HepG2 (cell line): ENCODE results near the gene SLC22A31. TPM values are rescaled to one million over a fixed set of nuclear protein-coding genes. Genes with fewer than 3 reads are reported as not detected.

Source experiments
- ATAD3A ChIP-seq: sonication (generic); formaldehyde crosslinking; IDR thresholded peaks from 2 replicates; pipeline ENCODE4 v1.4.0; 2020; ENCODE audit warnings: missing genetic modification reagents
- CBX1 ChIP-seq: IDR thresholded peaks from one replicate; pipeline ENCODE4 v1.6.1; 2016; ENCODE audit warnings: antibody characterized with exemption, low read depth
- CBX2 ChIP-seq, 2 experiments: fragments of 200-600 bp in 1 of 2; sonication (generic); formaldehyde crosslinking in 1 of 2; IDR thresholded peaks; 2 replicates each; pipeline versions ENCODE4 v1.7.0 to v1.8.1; 2018 to 2022; ENCODE audit warnings: low read depth in 2 of 2, low read length in 1 of 2, mild to moderate bottlenecking in 1 of 2, missing genetic modification reagents in 1 of 2
- DNMT1 ChIP-seq: sonication (generic); formaldehyde crosslinking; IDR thresholded peaks from 2 replicates; pipeline ENCODE4 v1.5.1; 2020; ENCODE audit warnings: mild to moderate bottlenecking, missing genetic modification reagents
- DR1 ChIP-seq: sonication (generic); formaldehyde crosslinking; IDR thresholded peaks from 2 replicates; pipeline ENCODE4 v1.8.0; 2021; ENCODE audit warnings: mild to moderate bottlenecking, missing genetic modification reagents, inconsistent platforms
- GATAD2A ChIP-seq: IDR thresholded peaks from 2 replicates; pipeline ENCODE4 v1.6.1; 2016
- PAWR ChIP-seq: sonication (generic); formaldehyde crosslinking; IDR thresholded peaks from 2 replicates; pipeline ENCODE4 v1.4.0; 2020; ENCODE audit warnings: missing genetic modification reagents, mild to moderate bottlenecking, borderline replicate concordance
- RNF2 ChIP-seq: fragments of 450-650 bp; conservative IDR thresholded peaks from 2 replicates; pipeline ENCODE4 v1.6.1; 2016; ENCODE audit warnings: low read depth
- SRY ChIP-seq: sonication (generic); formaldehyde crosslinking; IDR thresholded peaks from 2 replicates; pipeline ENCODE4 v1.8.0; 2022; ENCODE audit warnings: mild to moderate bottlenecking, missing genetic modification reagents
- SYNCRIP ChIP-seq: fragments of 200-400 bp; formaldehyde crosslinking; IDR thresholded peaks from 2 replicates; pipeline ENCODE4 v1.6.1; 2018; ENCODE audit warnings: mild to moderate bottlenecking, low read depth, low read length; ENCODE audit not compliant: insufficient read depth
- TAF1 ChIP-seq: sonication (generic); formaldehyde crosslinking; IDR thresholded peaks from 2 replicates; pipeline ENCODE4 v1.4.0; 2020; ENCODE audit warnings: missing genetic modification reagents
- TOE1 ChIP-seq: sonication (generic); formaldehyde crosslinking; IDR thresholded peaks from 2 replicates; pipeline ENCODE4 v1.4.0; 2020; ENCODE audit warnings: mild to moderate bottlenecking, missing genetic modification reagents
- ZBTB34 ChIP-seq: sonication (generic); formaldehyde crosslinking; IDR thresholded peaks from 2 replicates; pipeline ENCODE4 v1.8.0; 2022; ENCODE audit warnings: mild to moderate bottlenecking, missing genetic modification reagents
- ZNF343 ChIP-seq: sonication (generic); formaldehyde crosslinking; IDR thresholded peaks from 2 replicates; pipeline ENCODE4 v1.4.0; 2020; ENCODE audit warnings: mild to moderate bottlenecking, missing genetic modification reagents
- ZNF44 ChIP-seq: sonication (generic); formaldehyde crosslinking; IDR thresholded peaks from 2 replicates; pipeline ENCODE4 v1.5.1; 2020; ENCODE audit warnings: mild to moderate bottlenecking, missing genetic modification reagents
- ZNF546 ChIP-seq: sonication (generic); formaldehyde crosslinking; conservative IDR thresholded peaks from 2 replicates; pipeline ENCODE4 v1.8.1; 2023; ENCODE audit warnings: mild to moderate bottlenecking, missing genetic modification reagents
- ZNF772 ChIP-seq: sonication (generic); formaldehyde crosslinking; IDR thresholded peaks from 2 replicates; pipeline ENCODE4 v1.5.0; 2020; ENCODE audit warnings: mild to moderate bottlenecking, missing genetic modification reagents
- ZNF878 ChIP-seq: sonication (generic); formaldehyde crosslinking; IDR thresholded peaks from 2 replicates; pipeline ENCODE4 v1.8.1; 2023; ENCODE audit warnings: mild to moderate bottlenecking, missing genetic modification reagents, moderate library complexity
- ZSCAN20 ChIP-seq: sonication (generic); formaldehyde crosslinking; IDR thresholded peaks from 2 replicates; pipeline ENCODE4 v1.4.0; 2020; ENCODE audit warnings: missing genetic modification reagents, mild to moderate bottlenecking, borderline replicate concordance
- polyA plus RNA-seq, 8 experiments: library from polyadenylated mRNA; depleted of rRNA in 3 of 8; stranded (reverse) in 7 of 8; unstranded in 1 of 8; fragments of >200 nt; fragmentation: Illumina TruSeq in 4 of 8; extraction: Trizol in 4 of 8; gene quantifications; 2 replicates each; pipeline versions ENCODE4 v1.2.1 to v1.2.3, GENCODE V29; 2011 to 2016; ENCODE audit warnings: low read depth in 4 of 8, missing spikeins in 1 of 8, mixed read lengths in 1 of 8; ENCODE audit not compliant: insufficient read depth in 1 of 8
- total RNA-seq, 5 experiments: library from RNA; depleted of rRNA; stranded (reverse); fragments of >200 nt; fragmentation: Illumina TruSeq; extraction: Trizol; gene quantifications; 2 replicates each; pipeline ENCODE4 v1.2.3, GENCODE V29; 2016; ENCODE audit warnings: low read depth in 1 of 5
- TF ChIP-seq, protein P1 (sequence below), 2 experiments: IDR thresholded peaks; 2 replicates each; pipeline ENCODE4 v1.6.1; 2011 to 2012; ENCODE audit warnings: low read length in 2 of 2, borderline replicate concordance in 1 of 2, low read depth in 1 of 2, mild to moderate bottlenecking in 1 of 2, moderate library complexity in 1 of 2
- TF ChIP-seq, protein P2 (sequence below): IDR thresholded peaks from 2 replicates; pipeline ENCODE4 v1.6.1; 2016; ENCODE audit warnings: control low read depth
- TF ChIP-seq, protein P3 (sequence below): sonication (generic); formaldehyde crosslinking; conservative IDR thresholded peaks from 2 replicates; pipeline ENCODE4 v1.8.0; 2022; ENCODE audit warnings: low read depth, missing genetic modification reagents

The SLC22A31 gene
- total and polyA plus RNA-seq, 2 of the 13 experiments (the other 11 are each of a cell fraction or from before 2014, with no cell fraction given), result 67.3 to 83.3 TPM

DNA sequence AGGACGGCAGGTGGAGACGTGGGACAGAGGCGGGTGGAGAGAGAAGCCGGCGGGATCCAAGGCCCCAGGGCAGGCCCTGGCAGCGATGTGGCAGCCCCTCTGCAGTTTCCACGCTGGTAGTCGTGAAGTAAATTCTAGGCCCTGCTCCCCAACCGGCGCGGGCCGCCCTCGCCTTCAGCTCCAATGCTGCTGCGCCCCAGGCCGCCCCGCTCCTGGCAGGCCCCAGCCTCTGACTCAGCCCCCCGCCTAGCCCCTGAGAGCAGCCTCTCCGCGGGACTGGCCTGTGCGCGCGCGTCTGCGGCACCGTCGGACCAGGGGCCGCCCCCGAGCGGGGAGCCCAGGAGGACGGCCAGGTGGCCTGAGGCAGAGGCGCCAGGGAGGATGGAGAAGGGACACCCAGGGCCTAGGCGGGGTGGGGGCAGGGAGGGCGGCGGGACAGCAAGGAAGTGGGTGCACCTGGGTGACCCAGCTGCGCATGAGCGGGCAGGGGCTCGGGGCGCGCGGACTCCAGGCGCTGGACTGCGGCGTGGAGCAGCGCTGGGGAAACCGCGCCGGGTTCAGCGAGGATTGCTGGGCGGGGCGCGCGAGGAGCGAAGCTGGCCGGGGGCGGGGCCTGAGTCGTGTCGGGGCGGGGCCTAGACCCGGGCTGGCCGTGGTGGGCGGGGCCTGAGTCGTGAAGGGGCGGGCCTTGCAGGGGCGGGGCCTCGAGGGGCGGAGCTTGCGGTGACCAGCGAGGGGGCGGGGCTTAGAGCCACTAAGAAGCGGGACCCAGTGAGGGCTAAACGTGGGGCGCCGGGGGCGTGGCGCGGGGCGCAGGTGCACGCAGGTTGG lies 46.8 kb upstream of the SLC22A31 start (continued):
- TF ChIP-seq, protein P1, sequence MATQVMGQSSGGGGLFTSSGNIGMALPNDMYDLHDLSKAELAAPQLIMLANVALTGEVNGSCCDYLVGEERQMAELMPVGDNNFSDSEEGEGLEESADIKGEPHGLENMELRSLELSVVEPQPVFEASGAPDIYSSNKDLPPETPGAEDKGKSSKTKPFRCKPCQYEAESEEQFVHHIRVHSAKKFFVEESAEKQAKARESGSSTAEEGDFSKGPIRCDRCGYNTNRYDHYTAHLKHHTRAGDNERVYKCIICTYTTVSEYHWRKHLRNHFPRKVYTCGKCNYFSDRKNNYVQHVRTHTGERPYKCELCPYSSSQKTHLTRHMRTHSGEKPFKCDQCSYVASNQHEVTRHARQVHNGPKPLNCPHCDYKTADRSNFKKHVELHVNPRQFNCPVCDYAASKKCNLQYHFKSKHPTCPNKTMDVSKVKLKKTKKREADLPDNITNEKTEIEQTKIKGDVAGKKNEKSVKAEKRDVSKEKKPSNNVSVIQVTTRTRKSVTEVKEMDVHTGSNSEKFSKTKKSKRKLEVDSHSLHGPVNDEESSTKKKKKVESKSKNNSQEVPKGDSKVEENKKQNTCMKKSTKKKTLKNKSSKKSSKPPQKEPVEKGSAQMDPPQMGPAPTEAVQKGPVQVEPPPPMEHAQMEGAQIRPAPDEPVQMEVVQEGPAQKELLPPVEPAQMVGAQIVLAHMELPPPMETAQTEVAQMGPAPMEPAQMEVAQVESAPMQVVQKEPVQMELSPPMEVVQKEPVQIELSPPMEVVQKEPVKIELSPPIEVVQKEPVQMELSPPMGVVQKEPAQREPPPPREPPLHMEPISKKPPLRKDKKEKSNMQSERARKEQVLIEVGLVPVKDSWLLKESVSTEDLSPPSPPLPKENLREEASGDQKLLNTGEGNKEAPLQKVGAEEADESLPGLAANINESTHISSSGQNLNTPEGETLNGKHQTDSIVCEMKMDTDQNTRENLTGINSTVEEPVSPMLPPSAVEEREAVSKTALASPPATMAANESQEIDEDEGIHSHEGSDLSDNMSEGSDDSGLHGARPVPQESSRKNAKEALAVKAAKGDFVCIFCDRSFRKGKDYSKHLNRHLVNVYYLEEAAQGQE (IDR thresholded peaks at IDR 0.05; ENCODE audit: borderline replicate concordance in 1 of 2, low read depth in 1 of 2, low read length in 2 of 2), result no peak
- TF ChIP-seq DNMT1 (CRISPR knock-in tag), result 0 out of 2 replicates have a peak, but pooled peaks have one; percentile 64
- peak; percentile 68 for TF ChIP-seq SRY (CRISPR knock-in tag)
- TF ChIP-seq TOE1 (CRISPR knock-in tag), result no peak
- TF ChIP-seq SYNCRIP, result no peak
- no peak for TF ChIP-seq ZSCAN20 (CRISPR knock-in tag)
- peak; percentile 94 for TF ChIP-seq CBX1
- no peak for TF ChIP-seq GATAD2A
- TF ChIP-seq ZNF878, result no peak
- TF ChIP-seq, protein P2, sequence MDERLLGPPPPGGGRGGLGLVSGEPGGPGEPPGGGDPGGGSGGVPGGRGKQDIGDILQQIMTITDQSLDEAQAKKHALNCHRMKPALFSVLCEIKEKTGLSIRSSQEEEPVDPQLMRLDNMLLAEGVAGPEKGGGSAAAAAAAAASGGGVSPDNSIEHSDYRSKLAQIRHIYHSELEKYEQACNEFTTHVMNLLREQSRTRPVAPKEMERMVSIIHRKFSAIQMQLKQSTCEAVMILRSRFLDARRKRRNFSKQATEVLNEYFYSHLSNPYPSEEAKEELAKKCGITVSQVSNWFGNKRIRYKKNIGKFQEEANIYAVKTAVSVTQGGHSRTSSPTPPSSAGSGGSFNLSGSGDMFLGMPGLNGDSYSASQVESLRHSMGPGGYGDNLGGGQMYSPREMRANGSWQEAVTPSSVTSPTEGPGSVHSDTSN (CRISPR knock-in tag), result no peak
- no peak for TF ChIP-seq DR1 (CRISPR knock-in tag)
- TF ChIP-seq ZNF546 (CRISPR knock-in tag), result peak; percentile 54
- TF ChIP-seq ZNF343, result peak; percentile 47; the same call in 1 of the 2 replicates
- no peak for TF ChIP-seq CBX2 (IDR thresholded peaks at IDR 0.05; ENCODE audit: low read depth, low read length)
- TF ChIP-seq CBX2 (CRISPR knock-in tag; IDR thresholded peaks at IDR 0.05; ENCODE audit: low read depth), result 0 out of 2 replicates have a peak, but pooled peaks have one; percentile 38
- no peak for TF ChIP-seq RNF2
- TF ChIP-seq TAF1 (CRISPR knock-in tag), result peak; percentile 77
- no peak; the same call in 1 of the 2 replicates for TF ChIP-seq PAWR
- TF ChIP-seq ATAD3A (CRISPR knock-in tag), result no peak
- no peak; the same call in 1 of the 2 replicates for TF ChIP-seq ZBTB34 (CRISPR knock-in tag)
- TF ChIP-seq, protein P3, sequence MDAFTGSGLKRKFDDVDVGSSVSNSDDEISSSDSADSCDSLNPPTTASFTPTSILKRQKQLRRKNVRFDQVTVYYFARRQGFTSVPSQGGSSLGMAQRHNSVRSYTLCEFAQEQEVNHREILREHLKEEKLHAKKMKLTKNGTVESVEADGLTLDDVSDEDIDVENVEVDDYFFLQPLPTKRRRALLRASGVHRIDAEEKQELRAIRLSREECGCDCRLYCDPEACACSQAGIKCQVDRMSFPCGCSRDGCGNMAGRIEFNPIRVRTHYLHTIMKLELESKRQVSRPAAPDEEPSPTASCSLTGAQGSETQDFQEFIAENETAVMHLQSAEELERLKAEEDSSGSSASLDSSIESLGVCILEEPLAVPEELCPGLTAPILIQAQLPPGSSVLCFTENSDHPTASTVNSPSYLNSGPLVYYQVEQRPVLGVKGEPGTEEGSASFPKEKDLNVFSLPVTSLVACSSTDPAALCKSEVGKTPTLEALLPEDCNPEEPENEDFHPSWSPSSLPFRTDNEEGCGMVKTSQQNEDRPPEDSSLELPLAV (CRISPR knock-in tag), result no peak
- peak; percentile 63; the same call in 1 of the 2 replicates for TF ChIP-seq ZNF772
- peak; percentile 86; the same call in 1 of the 2 replicates for TF ChIP-seq ZNF44 (CRISPR knock-in tag)
